ENCODE measurements around the gene CTNNA3.

The CTNNA3 gene

DNA sequence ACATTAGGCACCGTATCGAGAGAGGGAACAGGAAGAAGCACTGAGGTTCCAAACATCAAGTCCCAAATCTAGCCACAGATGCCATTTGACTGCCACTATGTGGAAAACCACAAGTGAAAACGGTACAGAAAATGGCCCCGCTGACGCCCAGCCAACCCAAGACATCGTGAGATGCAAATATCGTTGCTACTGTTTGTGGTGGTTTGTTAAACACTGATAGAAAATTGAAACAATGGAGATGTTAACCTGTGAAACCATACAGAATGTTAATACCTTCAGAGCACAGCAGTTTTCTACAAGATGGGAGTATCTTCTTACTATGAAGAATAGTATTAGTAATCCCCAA is 922.5 kb downstream of the CTNNA3 start:
- Histone ChIP-seq H3K4me2 (no peak overlapping the region), H3K4me3 (no peak overlapping the region), H3K9me3 (no peaks in the 10 kb centered on the region), H3K27ac (no peak overlapping the region), H4K20me1 (no peaks in the 10 kb centered on the region), H3K27me3 (no peaks in the 10 kb centered on the region), H3K9ac (no peak overlapping the region), H3K4me1 (no peaks in the 10 kb centered on the region), H3K36me3 (no peaks in the 10 kb centered on the region)
- no peak for TF ChIP-seq Cebpa-rat (IDR thresholded peaks at IDR 0.05)

DNA sequence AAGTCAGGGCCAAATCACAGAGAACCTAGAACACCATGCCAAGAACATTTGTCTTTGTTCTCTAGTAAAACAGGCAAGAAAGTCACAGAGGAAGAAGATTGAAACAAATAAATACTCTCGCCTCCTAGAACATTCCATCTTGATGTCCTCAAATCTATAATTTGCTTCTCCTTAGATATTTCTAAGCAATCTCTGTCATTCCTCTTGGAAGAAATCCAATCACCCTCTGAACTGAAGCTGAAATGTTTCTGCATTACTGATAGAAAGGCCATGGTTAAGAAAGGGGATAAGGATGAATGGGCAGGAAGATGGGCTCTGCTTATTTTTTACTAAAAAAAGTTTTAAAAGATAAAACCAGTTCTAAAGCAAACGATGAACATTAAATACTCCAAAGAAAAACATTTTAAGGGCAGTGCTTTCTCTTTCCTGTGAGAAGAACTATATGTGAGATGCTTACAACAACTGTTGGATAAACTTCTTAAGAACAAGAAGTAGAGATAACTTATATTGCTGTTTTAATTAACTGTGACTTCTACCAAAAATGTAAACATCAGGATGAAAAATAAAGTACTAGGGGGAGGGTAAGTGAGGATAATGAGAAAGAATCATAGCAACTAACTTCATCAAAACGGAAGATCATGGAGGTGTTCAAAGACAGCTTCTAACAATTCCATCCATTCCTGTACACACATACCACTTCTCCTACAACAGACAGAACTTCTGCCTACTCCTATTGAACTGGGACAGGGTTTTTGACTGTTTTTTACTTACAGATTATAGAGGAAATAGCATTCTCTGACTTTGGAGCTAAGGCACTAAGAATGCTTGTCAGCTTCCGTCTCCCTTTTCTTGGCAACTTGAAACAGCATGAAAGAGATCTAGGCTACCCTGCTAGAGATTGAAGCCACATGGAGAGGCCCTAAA is 923.2 kb downstream of the CTNNA3 start:
- TF ChIP-seq Cebpa-rat (IDR thresholded peaks at IDR 0.05): no peak
- H4K20me1 ChIP-seq: no peaks in the 10 kb centered on the region
- H3K27me3 ChIP-seq: no peaks in the 10 kb centered on the region
- no peak overlapping the region for H3K9ac ChIP-seq
- H3K9me3 ChIP-seq: no peaks in the 10 kb centered on the region
- H3K4me1 ChIP-seq: no peaks in the 10 kb centered on the region
- H3K4me3 ChIP-seq: no peak overlapping the region
- H3K36me3 ChIP-seq: no peaks in the 10 kb centered on the region
- H3K4me2 ChIP-seq: no peak overlapping the region
- H3K27ac ChIP-seq: no peak overlapping the region

DNA sequence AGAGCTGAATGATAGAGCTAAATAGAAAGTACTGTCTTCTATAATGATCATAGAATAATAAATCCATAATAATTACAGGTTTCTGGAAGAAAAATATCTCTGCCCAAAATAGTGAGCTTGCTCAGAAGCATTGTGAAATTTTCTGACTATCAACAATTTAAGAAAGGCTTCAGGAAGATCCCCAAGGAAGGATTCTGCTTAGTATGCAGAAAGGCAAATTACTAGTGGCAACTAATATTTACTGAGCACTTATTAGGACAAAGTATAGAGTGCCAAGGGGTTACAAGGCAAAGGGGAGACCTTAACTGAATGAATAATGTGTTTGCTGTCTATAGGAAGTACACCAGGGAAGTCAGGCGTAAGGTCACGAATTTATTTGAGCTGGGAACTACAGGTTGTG is 928.3 kb downstream of the CTNNA3 start:
- H3K9me3 ChIP-seq: no peaks in the 10 kb centered on the region
- H3K36me3 ChIP-seq: no peaks in the 10 kb centered on the region
- H3K27me3 ChIP-seq: no peaks in the 10 kb centered on the region
- H3K4me2 ChIP-seq: no peak overlapping the region
- no peak overlapping the region for H3K9ac ChIP-seq
- TF ChIP-seq Cebpa-rat (IDR thresholded peaks at IDR 0.05): no peak
- no peak overlapping the region for H3K27ac ChIP-seq
- H3K4me1 ChIP-seq: no peaks in the 10 kb centered on the region
- H3K4me3 ChIP-seq: no peak overlapping the region
- H4K20me1 ChIP-seq: no peaks in the 10 kb centered on the region

DNA sequence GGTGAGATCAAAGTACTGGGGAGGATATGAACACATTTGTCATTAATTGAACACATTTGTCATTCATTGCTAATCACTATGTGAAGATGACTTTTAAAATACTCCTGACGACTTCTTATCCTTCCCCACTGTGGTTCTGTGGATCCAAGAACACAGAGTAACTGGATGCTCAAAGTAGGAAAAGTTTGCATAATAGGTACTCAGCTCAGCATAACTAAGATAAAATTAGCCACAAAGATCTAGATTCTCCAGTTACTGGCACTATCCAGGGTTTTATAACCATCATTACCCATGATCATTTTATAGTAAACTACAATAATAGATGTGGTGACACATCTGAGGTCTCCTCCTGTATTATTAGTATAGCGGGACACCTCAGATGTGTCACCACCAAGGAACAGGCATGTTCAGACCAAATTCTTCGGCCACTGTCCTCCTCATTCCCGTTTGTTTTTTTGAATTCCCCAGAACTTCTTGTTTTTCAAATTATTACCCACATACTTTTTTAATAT is 933.7 kb downstream of the CTNNA3 start:
- Histone ChIP-seq H3K27ac (no peak overlapping the region), H4K20me1 (no peaks in the 10 kb centered on the region), H3K9ac (no peak overlapping the region), H3K4me1 (no peaks in the 10 kb centered on the region), H3K4me3 (no peak overlapping the region), H3K36me3 (no peaks in the 10 kb centered on the region), H3K4me2 (no peak overlapping the region), H3K9me3 (no peaks in the 10 kb centered on the region), H3K27me3 (no peaks in the 10 kb centered on the region)
- TF ChIP-seq Cebpa-rat (IDR thresholded peaks at IDR 0.05): no peak

DNA sequence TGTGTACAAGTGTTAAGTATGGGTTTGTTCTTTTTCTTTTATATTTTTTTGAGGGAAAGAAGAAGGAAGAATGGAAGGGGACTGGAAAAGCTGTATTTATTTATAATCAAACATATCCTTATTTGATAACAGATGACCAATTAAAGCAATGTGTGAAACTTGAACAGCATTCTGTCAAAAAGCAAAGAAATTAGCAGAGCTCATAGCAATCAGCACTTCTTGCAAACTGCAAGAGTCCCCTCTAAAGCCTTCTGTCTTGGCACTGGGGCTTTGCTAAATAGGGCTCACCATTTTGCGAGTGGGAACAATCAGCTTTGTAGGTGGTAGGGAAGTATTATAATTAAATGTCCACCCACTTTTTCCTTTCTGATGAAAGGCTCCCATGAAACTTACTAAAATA is 935.1 kb downstream of the CTNNA3 start:
- Histone ChIP-seq H4K20me1 (no peaks in the 10 kb centered on the region), H3K27me3 (no peaks in the 10 kb centered on the region), H3K9ac (no peak overlapping the region), H3K4me2 (no peak overlapping the region), H3K4me1 (no peaks in the 10 kb centered on the region), H3K4me3 (no peak overlapping the region), H3K9me3 (no peaks in the 10 kb centered on the region), H3K36me3 (no peaks in the 10 kb centered on the region), H3K27ac (no peak overlapping the region)
- no peak for TF ChIP-seq Cebpa-rat (IDR thresholded peaks at IDR 0.05)

DNA sequence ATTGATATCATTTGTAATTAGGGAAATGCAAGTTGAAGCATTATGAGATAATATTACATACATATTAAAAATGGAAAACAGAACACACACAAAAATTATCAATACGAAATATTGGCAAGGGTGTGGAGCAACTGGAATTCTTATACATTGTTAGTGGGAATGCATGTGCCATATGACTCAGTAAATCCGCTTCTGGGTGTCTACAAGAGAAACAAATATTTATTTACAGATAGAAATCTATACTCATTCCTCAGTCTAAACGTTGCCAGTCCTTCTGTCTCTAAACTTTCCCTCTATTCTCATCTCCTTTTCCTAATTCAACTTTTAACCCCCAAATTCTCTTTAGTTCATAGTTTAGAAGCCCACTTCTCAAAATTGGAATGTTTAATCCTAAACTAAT is 940.5 kb downstream of the CTNNA3 start:
- H3K4me2 ChIP-seq: no peak overlapping the region

DNA sequence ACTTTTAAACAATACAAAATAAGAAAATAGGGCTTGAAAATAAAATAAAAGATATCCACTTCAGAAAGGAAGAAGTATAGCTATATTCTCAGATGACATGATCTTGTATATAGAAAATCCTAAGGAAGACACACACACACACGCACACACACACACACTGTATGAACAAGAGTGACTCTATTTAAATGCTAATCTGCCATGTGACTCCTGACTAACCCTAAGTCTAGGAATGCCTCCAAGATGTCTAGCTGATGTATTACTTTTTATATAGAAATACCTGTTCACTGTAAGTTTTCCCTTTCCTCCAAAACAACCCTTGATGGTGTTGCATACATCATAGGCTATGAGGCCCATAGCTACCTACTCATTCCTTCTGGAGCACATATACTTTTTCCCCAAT is 943.3 kb downstream of the CTNNA3 start:
- Histone ChIP-seq H3K9me3 (no peaks in the 10 kb centered on the region), H3K9ac (no peak overlapping the region), H3K4me1 (no peaks in the 10 kb centered on the region), H3K4me2 (no peak overlapping the region), H3K27me3 (no peaks in the 10 kb centered on the region), H4K20me1 (no peaks in the 10 kb centered on the region), H3K27ac (no peak overlapping the region), H3K4me3 (no peak overlapping the region), H3K36me3 (no peaks in the 10 kb centered on the region)
- TF ChIP-seq Cebpa-rat (IDR thresholded peaks at IDR 0.05): no peak

More for the DNA sequence above, 940.5 kb downstream of the CTNNA3 start:
- no peak overlapping the region for H3K4me3 ChIP-seq
- H4K20me1 ChIP-seq: no peaks in the 10 kb centered on the region
- TF ChIP-seq Cebpa-rat (IDR thresholded peaks at IDR 0.05): no peak
- H3K9me3 ChIP-seq: no peaks in the 10 kb centered on the region
- H3K9ac ChIP-seq: no peak overlapping the region
- no peaks in the 10 kb centered on the region for H3K27me3 ChIP-seq
- H3K36me3 ChIP-seq: no peaks in the 10 kb centered on the region
- no peak overlapping the region for H3K27ac ChIP-seq
- H3K4me1 ChIP-seq: no peaks in the 10 kb centered on the region

DNA sequence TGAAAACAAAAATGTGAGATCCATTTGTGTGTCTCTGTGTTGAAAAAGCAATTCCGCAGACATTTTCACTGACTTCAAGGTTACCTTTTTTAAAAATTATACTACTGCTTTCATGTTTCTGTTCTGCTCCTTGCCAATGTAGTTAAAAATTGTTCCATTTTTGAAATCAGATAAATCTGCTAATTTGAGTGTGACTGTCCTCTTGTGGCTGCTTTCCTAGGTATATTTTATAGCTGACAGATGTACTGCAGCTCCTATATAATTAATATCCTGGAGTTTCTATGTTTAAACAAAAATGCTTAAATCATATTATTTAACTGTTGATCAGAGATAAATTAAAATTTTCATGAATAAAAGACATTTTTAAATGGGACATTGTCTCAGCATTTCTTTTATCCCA is 947.8 kb downstream of the CTNNA3 start:
- Histone ChIP-seq H3K4me2 (no peak overlapping the region), H3K4me3 (no peak overlapping the region), H3K27me3 (no peaks in the 10 kb centered on the region), H3K27ac (no peak overlapping the region), H3K9me3 (no peaks in the 10 kb centered on the region), H4K20me1 (no peaks in the 10 kb centered on the region), H3K36me3 (no peaks in the 10 kb centered on the region), H3K4me1 (no peaks in the 10 kb centered on the region), H3K9ac (no peak overlapping the region)
- TF ChIP-seq Cebpa-rat (IDR thresholded peaks at IDR 0.05): no peak

DNA sequence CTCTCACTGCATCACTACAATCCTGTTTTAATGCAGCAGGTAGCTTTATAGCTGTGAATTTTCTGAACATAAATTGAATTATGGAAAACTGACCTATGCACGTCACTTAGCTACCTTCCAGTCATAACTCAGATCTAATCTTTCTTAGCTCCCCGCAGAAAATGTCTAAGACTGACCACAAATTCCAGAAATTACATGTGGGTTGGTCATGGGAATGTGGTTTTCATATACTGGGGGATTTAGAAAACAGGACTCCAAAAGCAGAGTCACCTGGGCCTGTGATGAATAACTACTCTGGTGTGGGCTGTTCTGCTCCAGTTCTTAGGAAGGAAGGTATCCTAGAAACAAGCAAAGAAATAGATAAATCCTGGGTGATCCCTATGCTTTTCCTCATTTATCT is 948.5 kb downstream of the CTNNA3 start:
- Histone ChIP-seq H3K4me2 (no peak overlapping the region), H4K20me1 (no peaks in the 10 kb centered on the region), H3K27ac (no peak overlapping the region), H3K9me3 (no peaks in the 10 kb centered on the region), H3K4me1 (no peaks in the 10 kb centered on the region), H3K27me3 (no peaks in the 10 kb centered on the region), H3K36me3 (no peaks in the 10 kb centered on the region), H3K9ac (no peak overlapping the region), H3K4me3 (no peak overlapping the region)
- TF ChIP-seq Cebpa-rat (IDR thresholded peaks at IDR 0.05): no peak

DNA sequence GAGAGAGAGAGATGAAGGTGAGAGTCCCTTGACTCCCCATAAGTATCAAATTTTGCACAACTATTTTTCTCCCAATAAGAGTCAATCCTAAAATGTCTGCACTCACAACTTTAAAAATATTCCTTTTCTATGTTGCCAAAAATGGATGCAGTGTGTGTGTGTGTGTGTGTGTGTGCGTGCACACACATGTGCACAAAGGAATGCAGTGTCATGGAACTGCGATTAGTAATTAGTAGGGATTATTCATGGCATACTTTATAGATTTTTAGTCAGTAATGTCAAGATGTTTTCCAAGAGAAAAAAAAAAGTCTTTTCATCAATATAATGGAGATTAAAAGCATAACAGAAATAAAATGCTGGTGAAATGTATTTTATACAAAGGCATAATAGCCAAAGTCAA is 949.3 kb downstream of the CTNNA3 start:
- no peak for TF ChIP-seq Cebpa-rat (IDR thresholded peaks at IDR 0.05)
- Histone ChIP-seq H3K9ac (no peak overlapping the region), H3K9me3 (no peaks in the 10 kb centered on the region), H3K4me3 (no peak overlapping the region), H3K27me3 (no peaks in the 10 kb centered on the region), H3K36me3 (no peaks in the 10 kb centered on the region), H3K27ac (no peak overlapping the region), H4K20me1 (no peaks in the 10 kb centered on the region), H3K4me1 (no peaks in the 10 kb centered on the region), H3K4me2 (no peak overlapping the region)

All from BLaER1 (cell line).